VCaP (cell line): ENCODE data around the gene TBRG1.
A peak's percentile ranks its signal among the peaks of the same experiment; 100 is the strongest.

Experiments
- H3K27ac ChIP-seq: fragments of 450-650 bp; 2 replicates; pipeline ENCODE4 v1.5.1; 2017
- CTCF ChIP-seq: fragments of 450-650 bp; conservative IDR thresholded peaks from 2 replicates; pipeline ENCODE4 v1.5.1; 2017; ENCODE audit warnings: mild to moderate bottlenecking, moderate library complexity

The TBRG1 gene

DNA sequence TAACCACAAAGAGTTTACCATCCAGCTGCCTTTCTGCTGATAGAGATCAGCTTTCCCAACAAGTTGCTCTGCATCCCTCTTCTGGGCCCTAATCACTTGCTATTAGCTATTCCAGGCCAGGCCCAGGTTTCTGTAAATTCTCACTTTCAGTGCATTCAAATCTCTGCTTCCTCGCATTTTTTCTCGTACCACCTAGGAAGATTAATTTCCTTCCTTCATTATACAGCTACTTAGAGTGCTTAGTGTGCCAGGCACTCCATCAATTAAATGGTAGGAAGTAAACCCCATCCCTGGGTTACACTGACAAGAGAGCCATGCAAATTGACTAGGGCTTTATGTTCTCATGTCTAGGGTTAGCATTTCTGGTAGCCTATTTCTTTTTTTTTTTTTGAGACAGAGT lies 41.2 kb downstream of the TBRG1 start:
- H3K27ac ChIP-seq: no peak overlapping the region
- no peak for TF ChIP-seq CTCF

- H3K27ac ChIP-seq: no peak overlapping the region
- TF ChIP-seq CTCF: no peak
Observed at GRCh38 chr11:124667601-124668000, 44.9 kb downstream of the TBRG1 start.

GRCh38 chr11:124669193-124669592 lies 46.5 kb downstream of the TBRG1 start:
- no peak overlapping the region for H3K27ac ChIP-seq
- peak; percentile 94 for TF ChIP-seq CTCF

GRCh38 chr11:124670732-124671131 lies 48.1 kb downstream of the TBRG1 start:
- TF ChIP-seq CTCF: no peak
- H3K27ac ChIP-seq: no peak overlapping the region

DNA sequence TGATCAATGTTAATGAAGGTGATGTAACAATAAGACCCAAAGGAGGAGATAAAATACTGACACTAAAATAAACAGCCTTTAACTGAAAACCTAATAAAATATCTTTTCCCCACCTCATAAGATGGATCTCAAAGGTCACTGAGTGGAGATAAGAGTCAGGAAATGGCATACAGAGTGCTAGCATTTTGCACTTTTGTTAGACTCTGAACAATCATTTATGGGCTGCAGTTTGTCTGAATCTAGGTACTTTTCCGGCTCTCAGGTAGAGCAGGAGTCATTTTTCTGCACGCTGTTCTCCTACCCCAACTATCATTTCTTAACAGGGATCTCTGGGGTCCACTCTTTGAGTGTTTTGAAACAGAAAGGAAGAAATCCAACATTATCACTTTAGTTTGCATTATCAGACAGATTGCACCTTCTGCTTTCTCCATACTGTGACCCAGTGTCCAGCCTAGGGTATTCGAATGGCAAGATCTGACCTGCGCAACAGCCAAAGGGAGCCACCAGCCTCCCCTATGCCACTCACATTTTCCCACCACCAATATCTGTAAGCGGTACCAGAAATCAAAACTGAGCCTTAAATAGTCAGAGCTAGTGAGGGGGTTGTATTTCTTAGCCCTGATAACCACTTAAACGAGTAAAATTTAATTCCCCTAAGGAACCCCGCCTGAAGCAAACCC lies 50.0 kb downstream of the TBRG1 start:
- no peak for TF ChIP-seq CTCF
- H3K27ac ChIP-seq: peak overlapping the region; percentile 67

- H3K27ac ChIP-seq: peak within 1 kb of the TSS; percentile 67
- TF ChIP-seq CTCF: no peak
Observed at GRCh38 chr11:124673333-124674167, 50.9 kb downstream of the TBRG1 start, which contains the start of the genes SIAE and SPA17. Gene SIAE, minus strand, starts transcription at chr11:124673739. Its CDS starts 31 bp downstream, at chr11:124673708. Gene SPA17, plus strand, starts transcription at chr11:124673904. Its CDS starts 1,361 bp downstream, at chr11:124675265.

GRCh38 chr11:124674168-124674517 lies 51.5 kb downstream of the TBRG1 start:
- no peak for TF ChIP-seq CTCF
- H3K27ac ChIP-seq: peak overlapping the region; percentile 67
